Body of pancreas (tissue), 4 donors: Measurements from ENCODE around the gene OR5H2.

ENCODE experiments used
- CTCF ChIP-seq, 7 experiments: fragments of 450-650 bp in 4 of 7; fragments of 200-600 bp in 3 of 7; sonication (generic) in 3 of 7; IDR thresholded peaks; one replicate each; pipeline ENCODE4 v1.5.1; 2016 to 2019; ENCODE audit warnings: antibody characterized with exemption in 7 of 7
- POLR2A ChIP-seq, 3 donors: fragments of 450-650 bp; IDR thresholded peaks; one replicate each; pipeline ENCODE4 v1.6.1; 2016; ENCODE audit warnings: antibody characterized with exemption in 3 of 3, mild to moderate bottlenecking in 2 of 3

- TF ChIP-seq CTCF (IDR thresholded peaks at IDR 0.05) (no peak), POLR2A (IDR thresholded peaks at IDR 0.05) (no peak)
Observed at GRCh38 chr3:98246142-98246541, 36.2 kb upstream of the OR5H2 start.
